Dermis lymphatic vessel endothelial cell (primary cell): ENCODE data around the gene IGF1R. TPM values are rescaled to one million over a fixed set of nuclear protein-coding genes. Genes with fewer than 3 reads are reported as not detected.

ENCODE experiments used
- total RNA-seq: library from RNA; depleted of rRNA; stranded (reverse); fragments of >200 nt; gene quantifications from 2 replicates; pipeline ENCODE4 v1.2.1, GENCODE V29; 2014

The IGF1R gene
- 23.3 and 27.6 TPM in 2 replicates for total RNA-seq

GRCh38 chr15:98647774-98648653 is at the start of gene IGF1R:
IGF1R (plus strand) TSS chr15:98648539; CDS start chr15:98649582, 1,043 bp downstream.

